HEK293 (cell line): ENCODE measurements around the gene GADD45GIP1.

Experiments used
- CTCF ChIA-PET: fragments of 350-600 bp; formaldehyde crosslinking; extraction: SDS; loops from one replicate; lab custom pipeline; 2021; ENCODE audit warnings: antibody characterized with exemption; lab: Yijun Ruan, JAX
- POLR2A ChIA-PET: fragments of 300-600 bp; formaldehyde crosslinking; extraction: SDS; loops from one replicate; lab custom pipeline; 2020; ENCODE audit warnings: antibody characterized with exemption, inconsistent platforms; lab: Yijun Ruan, JAX
- H3K27ac ChIP-seq: fragments of 200-500 bp; sonication (Bioruptor generic); 2 replicates; pipeline ENCODE4 v1.5.1; 2014; ENCODE audit warnings: low read depth, low read length, control low read depth, inconsistent platforms; ENCODE audit errors: extremely low read depth
- H3K36me3 ChIP-seq, 2 experiments: fragments of 200-500 bp in 1 of 2; sonication (Bioruptor generic) in 1 of 2; 1 replicate in 1 of 2; 2 replicates in 1 of 2; pipeline ENCODE4 v1.5.1; 2014 to 2017; ENCODE audit warnings: inconsistent platforms in 2 of 2, low read length in 2 of 2; ENCODE audit not compliant: control insufficient read depth in 2 of 2, insufficient read depth in 1 of 2
- H3K4me1 ChIP-seq: fragments of 200-500 bp; sonication (Bioruptor generic); 2 replicates; pipeline ENCODE4 v1.5.1; 2014; ENCODE audit warnings: mild to moderate bottlenecking, low read length, inconsistent platforms; ENCODE audit not compliant: control insufficient read depth, insufficient read depth
- H3K4me3 ChIP-seq: 2 replicates; pipeline ENCODE4 v1.5.1; 2011; ENCODE audit warnings: low read depth, mild to moderate bottlenecking, control low read depth, low read length, moderate library complexity
- H3K9me3 ChIP-seq: fragments of 200-500 bp; sonication (Bioruptor generic); 2 replicates; pipeline ENCODE4 v1.5.1; 2014; ENCODE audit warnings: low read depth, low read length, inconsistent platforms; ENCODE audit not compliant: control insufficient read depth, insufficient read depth
- HOXD13 ChIP-seq: sonication (generic); formaldehyde crosslinking; IDR thresholded peaks from 2 replicates; pipeline ENCODE4 v1.8.0; 2022; ENCODE audit warnings: missing genetic modification reagents, borderline replicate concordance
- KLF7 ChIP-seq: fragments of 450-650 bp; formaldehyde crosslinking; IDR thresholded peaks from 2 replicates; pipeline ENCODE4 v1.5.1; 2016; ENCODE audit warnings: missing biosample characterization, missing genetic modification characterization, borderline replicate concordance
- ZNF266 ChIP-seq: fragments of 450-650 bp; formaldehyde crosslinking; IDR thresholded peaks from 2 replicates; pipeline ENCODE4 v1.5.1; 2016; ENCODE audit warnings: missing biosample characterization, missing genetic modification characterization, low read depth
- ZNF335 ChIP-seq: fragments of 450-650 bp; formaldehyde crosslinking; conservative IDR thresholded peaks from 2 replicates; pipeline ENCODE4 v1.5.1; 2016; ENCODE audit warnings: missing biosample characterization, missing genetic modification characterization
- ZNF561 ChIP-seq: fragments of 450-650 bp; IDR thresholded peaks from 2 replicates; pipeline ENCODE4 v1.5.1; 2018; ENCODE audit warnings: missing biosample characterization, missing genetic modification characterization, borderline replicate concordance
- ZNF707 ChIP-seq: fragments of 450-650 bp; formaldehyde crosslinking; IDR thresholded peaks from 2 replicates; pipeline ENCODE4 v1.5.1; 2016; ENCODE audit warnings: missing biosample characterization, missing genetic modification characterization
- ZSCAN23 ChIP-seq: fragments of 450-650 bp; formaldehyde crosslinking; IDR thresholded peaks from 2 replicates; pipeline ENCODE4 v1.5.1; 2016; ENCODE audit warnings: missing biosample characterization, missing genetic modification characterization
- TF ChIP-seq, protein P1 (sequence below): fragments of 450-650 bp; formaldehyde crosslinking; IDR thresholded peaks from 2 replicates; pipeline ENCODE4 v1.5.1; 2016; ENCODE audit warnings: missing biosample characterization, missing genetic modification characterization

Gene GADD45GIP1

GRCh38 chr19:12912571-12912970, 44.5 kb downstream of the GADD45GIP1 start:
- Histone ChIP-seq H3K4me3 (no peak overlapping the region), H3K9me3 (no peaks in the 10 kb centered on the region), H3K27ac (peak overlapping the region; percentile 48)
- CTCF ChIA-PET, result interaction anchor here (0.6 to 1.0 kb wide), 3 partner anchors 53 to 154 kb away, joined by 3 to 6 read pairs (median 4); no protein-coding TSS in a partner anchor
- POLR2A ChIA-PET, result interaction anchor here (1.1 kb wide), 1 partner anchor 22 kb away, joined by 3 read pairs; the partner anchor contains the start of gene GCDH
- TF ChIP-seq ZNF707 (tag by site-specific recombination), result no peak
- TF ChIP-seq ZNF561 (tag by site-specific recombination), result no peak
- TF ChIP-seq ZNF335 (tag by site-specific recombination), result no peak
- TF ChIP-seq, all 188 proteins: peak for 0
- no peaks in the 10 kb centered on the region for H3K36me3 ChIP-seq
- H3K4me1 ChIP-seq, result peaks cover 13% of the 10 kb centered on the region

GRCh38 chr19:12907166-12907565, 49.9 kb downstream of the GADD45GIP1 start:
- TF ChIP-seq ZNF266 (tag by site-specific recombination) (no peak), KLF7 (tag by site-specific recombination) (no peak), ZSCAN23 (tag by site-specific recombination) (no peak), HOXD13 (CRISPR knock-in tag) (no peak)
- TF ChIP-seq, protein P1, sequence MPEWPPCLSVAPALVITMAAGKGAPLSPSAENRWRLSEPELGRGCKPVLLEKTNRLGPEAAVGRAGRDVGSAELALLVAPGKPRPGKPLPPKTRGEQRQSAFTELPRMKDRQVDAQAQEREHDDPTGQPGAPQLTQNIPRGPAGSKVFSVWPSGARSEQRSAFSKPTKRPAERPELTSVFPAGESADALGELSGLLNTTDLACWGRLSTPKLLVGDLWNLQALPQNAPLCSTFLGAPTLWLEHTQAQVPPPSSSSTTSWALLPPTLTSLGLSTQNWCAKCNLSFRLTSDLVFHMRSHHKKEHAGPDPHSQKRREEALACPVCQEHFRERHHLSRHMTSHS (tag by site-specific recombination), result no peak
- H3K27ac ChIP-seq, result no peak overlapping the region
- H3K4me3 ChIP-seq, result no peak overlapping the region
- no peaks in the 10 kb centered on the region for H3K9me3 ChIP-seq
- ChIA-PET POLR2A (interaction anchor here (0.6 to 2.5 kb wide), 4 partner anchors 12 to 27 kb away, joined by 4 to 9 read pairs (median 5); partner anchors contain the start of genes DNASE2, FARSA and SYCE2), CTCF (interaction anchor here (0.6 kb wide), 1 partner anchor 478 kb away, joined by 4 read pairs; no protein-coding TSS in a partner anchor)
- H3K4me1 ChIP-seq, result no peaks in the 10 kb centered on the region; the same call in 1 of the 2 replicates
- H3K36me3 ChIP-seq, result no peaks in the 10 kb centered on the region
